ENCODE data around the gene NEIL1.
"Not testable (repeated sequence)": the region's sequence is repeated elsewhere in the genome, so short reads cannot be mapped to it uniquely, and the experiment has no call there.

Gene NEIL1

DNA sequence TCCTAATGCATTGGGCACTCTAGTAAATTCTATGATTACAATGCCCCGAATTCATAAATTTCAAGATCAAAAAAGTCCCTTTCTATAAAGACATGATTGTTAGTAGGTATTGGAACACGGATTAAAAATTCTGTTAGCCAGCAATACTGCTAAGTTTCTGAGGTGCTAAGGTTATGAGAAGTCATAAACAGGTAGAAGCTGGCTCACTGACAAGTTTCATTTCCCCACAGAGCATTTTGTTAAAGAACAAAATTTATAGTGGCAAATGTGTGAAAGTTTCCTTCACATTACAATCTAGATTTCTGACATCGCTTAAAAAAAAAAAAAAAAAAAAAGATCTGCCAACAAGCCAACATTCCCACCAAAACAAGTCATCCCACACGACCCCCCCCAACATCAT lies 33.9 kb downstream of the NEIL1 start:
- no peak for DNase-seq (ENCODE audit: low spot score)

DNA sequence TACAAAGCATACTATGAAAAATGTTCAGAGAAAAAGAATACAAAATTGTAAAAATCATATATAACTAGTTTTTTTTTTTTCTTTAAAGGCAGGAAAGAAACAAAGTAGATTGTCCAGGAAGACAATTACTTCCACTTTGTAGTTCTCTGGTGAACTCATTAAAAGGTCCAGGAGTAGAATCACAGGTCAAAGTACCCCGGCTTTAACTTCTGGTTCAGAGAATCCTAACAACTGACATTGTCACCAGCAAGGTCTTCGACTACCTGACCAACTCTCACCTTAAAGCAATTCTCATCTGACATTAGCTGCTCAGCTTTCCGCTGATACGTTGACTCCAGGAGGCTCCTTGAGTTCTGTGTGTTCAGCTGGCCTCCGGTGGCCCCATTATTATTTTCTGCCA lies 37.1 kb downstream of the NEIL1 start:
- DNase-seq (ENCODE audit: low spot score) = not testable (repeated sequence)

DNA sequence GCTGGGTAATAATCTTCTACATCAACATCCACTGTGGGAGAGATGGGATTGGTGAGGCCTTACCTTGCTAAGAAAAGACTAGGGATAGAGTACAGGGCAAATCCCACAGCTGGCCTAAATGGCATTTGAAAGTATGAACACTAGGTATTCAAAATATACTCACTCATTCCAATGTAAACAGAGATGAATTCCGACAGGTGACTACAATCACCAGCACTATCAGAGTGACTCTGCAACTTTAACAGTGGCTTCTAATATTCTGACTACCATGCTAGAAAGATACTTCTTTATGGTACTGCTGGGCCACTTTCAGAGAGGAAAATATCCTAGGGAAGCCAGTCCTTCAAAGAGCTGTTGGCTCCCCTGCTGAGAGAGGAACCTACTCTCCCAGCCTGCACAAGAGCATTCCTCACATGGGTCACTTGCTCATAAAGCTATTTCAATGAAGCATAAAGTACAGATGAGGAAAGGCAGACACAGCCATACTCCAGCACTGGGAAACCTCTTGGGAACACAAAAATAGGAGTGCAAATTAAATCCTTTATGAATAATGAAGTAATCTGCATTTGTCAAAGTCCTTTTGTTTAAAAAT lies 43.0 kb downstream of the NEIL1 start:
- DNase-seq (ENCODE audit: low spot score) = peak; percentile 13

DNA sequence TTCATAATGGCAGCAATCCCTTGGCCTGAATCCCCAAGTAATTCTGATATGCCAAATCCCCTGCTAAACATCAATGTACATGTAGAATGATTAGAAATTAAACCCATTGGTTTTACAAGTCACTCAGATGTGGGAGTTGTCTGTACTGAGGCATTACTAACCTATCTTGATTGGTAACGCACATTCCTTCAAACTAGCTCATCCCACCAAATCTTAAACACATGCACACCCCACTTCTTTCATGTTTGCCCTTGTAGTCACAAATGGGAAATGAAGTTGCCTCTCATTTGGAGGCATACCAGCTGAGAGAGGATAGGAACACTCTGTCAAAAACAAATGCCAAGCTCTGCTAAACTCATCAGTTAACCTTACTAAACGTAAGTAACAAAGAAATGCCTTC lies 50.7 kb downstream of the NEIL1 start:
- no peak for DNase-seq (ENCODE audit: low spot score)

DNA sequence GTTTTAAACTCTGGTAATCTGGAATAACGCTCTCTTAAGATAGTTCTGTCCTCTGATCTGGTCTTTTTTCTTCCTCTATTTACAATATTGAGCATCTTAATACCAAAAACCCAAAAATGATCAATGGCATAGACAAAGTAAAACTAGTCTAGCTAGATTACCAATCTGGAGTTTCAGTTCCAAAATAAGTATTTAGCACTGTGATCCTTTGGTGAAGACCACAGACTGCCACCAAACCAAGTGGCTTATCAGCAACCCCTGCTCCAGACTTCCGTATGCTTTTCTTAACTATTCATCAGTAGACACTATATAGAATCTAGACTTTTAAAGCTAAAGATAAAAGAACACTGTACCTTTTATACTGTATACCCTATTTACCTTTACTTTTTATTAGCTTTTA lies 57.1 kb downstream of the NEIL1 start:
- no peak for DNase-seq (ENCODE audit: low spot score)
